HEK293 (cell line): Measurements from ENCODE around the gene HPSE2.

Experiments
- CTCF ChIA-PET: fragments of 350-600 bp; formaldehyde crosslinking; extraction: SDS; loops from one replicate; lab custom pipeline; 2021; ENCODE audit warnings: antibody characterized with exemption; lab: Yijun Ruan, JAX
- POLR2A ChIA-PET: fragments of 300-600 bp; formaldehyde crosslinking; extraction: SDS; loops from one replicate; lab custom pipeline; 2020; ENCODE audit warnings: antibody characterized with exemption, inconsistent platforms; lab: Yijun Ruan, JAX
- H3K27ac ChIP-seq: fragments of 200-500 bp; sonication (Bioruptor generic); 2 replicates; pipeline ENCODE4 v1.5.1; 2014; ENCODE audit warnings: low read depth, low read length, control low read depth, inconsistent platforms; ENCODE audit errors: extremely low read depth
- H3K36me3 ChIP-seq, 2 experiments: fragments of 200-500 bp in 1 of 2; sonication (Bioruptor generic) in 1 of 2; 1 replicate in 1 of 2; 2 replicates in 1 of 2; pipeline ENCODE4 v1.5.1; 2014 to 2017; ENCODE audit warnings: inconsistent platforms in 2 of 2, low read length in 2 of 2; ENCODE audit not compliant: control insufficient read depth in 2 of 2, insufficient read depth in 1 of 2
- H3K4me1 ChIP-seq: fragments of 200-500 bp; sonication (Bioruptor generic); 2 replicates; pipeline ENCODE4 v1.5.1; 2014; ENCODE audit warnings: mild to moderate bottlenecking, low read length, inconsistent platforms; ENCODE audit not compliant: control insufficient read depth, insufficient read depth
- H3K4me3 ChIP-seq: 2 replicates; pipeline ENCODE4 v1.5.1; 2011; ENCODE audit warnings: low read depth, mild to moderate bottlenecking, control low read depth, low read length, moderate library complexity
- H3K9me3 ChIP-seq: fragments of 200-500 bp; sonication (Bioruptor generic); 2 replicates; pipeline ENCODE4 v1.5.1; 2014; ENCODE audit warnings: low read depth, low read length, inconsistent platforms; ENCODE audit not compliant: control insufficient read depth, insufficient read depth
- GLI4 ChIP-seq: fragments of 450-650 bp; formaldehyde crosslinking; IDR thresholded peaks from 2 replicates; pipeline ENCODE4 v1.5.1; 2016; ENCODE audit warnings: missing biosample characterization, missing genetic modification characterization
- GLIS2 ChIP-seq: fragments of 450-650 bp; formaldehyde crosslinking; IDR thresholded peaks from 2 replicates; pipeline ENCODE4 v1.5.1; 2016; ENCODE audit warnings: missing biosample characterization, missing genetic modification characterization
- KLF16 ChIP-seq: fragments of 450-650 bp; formaldehyde crosslinking; IDR thresholded peaks from 2 replicates; pipeline ENCODE4 v1.5.1; 2017; ENCODE audit warnings: missing biosample characterization, missing genetic modification characterization
- OVOL3 ChIP-seq: fragments of 450-650 bp; formaldehyde crosslinking; IDR thresholded peaks from 2 replicates; pipeline ENCODE4 v1.5.1; 2016; ENCODE audit warnings: missing biosample characterization, missing genetic modification characterization
- SALL2 ChIP-seq: fragments of 450-650 bp; formaldehyde crosslinking; IDR thresholded peaks from 2 replicates; pipeline ENCODE4 v1.5.0; 2017; ENCODE audit warnings: missing biosample characterization, mild to moderate bottlenecking, missing genetic modification characterization, borderline replicate concordance
- WT1 ChIP-seq: fragments of 450-650 bp; formaldehyde crosslinking; IDR thresholded peaks from 2 replicates; pipeline ENCODE4 v1.5.1; 2016; ENCODE audit warnings: missing biosample characterization, missing genetic modification characterization
- ZBTB1 ChIP-seq: fragments of 450-650 bp; formaldehyde crosslinking; IDR thresholded peaks from 2 replicates; pipeline ENCODE4 v1.5.1; 2016; ENCODE audit warnings: missing biosample characterization, missing genetic modification characterization
- ZBTB20 ChIP-seq: fragments of 450-650 bp; formaldehyde crosslinking; IDR thresholded peaks from 2 replicates; pipeline ENCODE4 v1.5.1; 2016; ENCODE audit warnings: missing biosample characterization, missing genetic modification characterization
- ZBTB21 ChIP-seq: fragments of 450-650 bp; formaldehyde crosslinking; IDR thresholded peaks from 2 replicates; pipeline ENCODE4 v1.5.1; 2017; ENCODE audit warnings: missing biosample characterization, missing genetic modification characterization
- ZBTB8A ChIP-seq: fragments of 450-650 bp; formaldehyde crosslinking; IDR thresholded peaks from 2 replicates; pipeline ENCODE4 v1.5.1; 2016; ENCODE audit warnings: missing biosample characterization, missing genetic modification characterization
- ZFP37 ChIP-seq: fragments of 450-650 bp; formaldehyde crosslinking; IDR thresholded peaks from 2 replicates; pipeline ENCODE4 v1.5.1; 2016; ENCODE audit warnings: missing biosample characterization, missing genetic modification characterization
- ZNF140 ChIP-seq: fragments of 450-650 bp; formaldehyde crosslinking; IDR thresholded peaks from 2 replicates; pipeline ENCODE4 v1.5.1; 2016; ENCODE audit warnings: missing biosample characterization, missing genetic modification characterization
- ZNF146 ChIP-seq: fragments of 450-650 bp; formaldehyde crosslinking; IDR thresholded peaks from 2 replicates; pipeline ENCODE4 v1.5.1; 2016; ENCODE audit warnings: missing biosample characterization, missing genetic modification characterization
- ZNF157 ChIP-seq: fragments of 450-650 bp; formaldehyde crosslinking; IDR thresholded peaks from 2 replicates; pipeline ENCODE4 v1.5.1; 2016; ENCODE audit warnings: missing biosample characterization, missing genetic modification characterization
- ZNF175 ChIP-seq: fragments of 450-650 bp; formaldehyde crosslinking; IDR thresholded peaks from 2 replicates; pipeline ENCODE4 v1.5.1; 2016; ENCODE audit warnings: missing biosample characterization, missing genetic modification characterization
- ZNF214 ChIP-seq: fragments of 450-650 bp; formaldehyde crosslinking; IDR thresholded peaks from 2 replicates; pipeline ENCODE4 v1.5.1; 2017; ENCODE audit warnings: missing biosample characterization, mild to moderate bottlenecking, missing genetic modification characterization, borderline replicate concordance
- ZNF404 ChIP-seq: fragments of 450-650 bp; formaldehyde crosslinking; IDR thresholded peaks from 2 replicates; pipeline ENCODE4 v1.5.1; 2017; ENCODE audit warnings: missing biosample characterization, missing genetic modification characterization
- ZNF416 ChIP-seq: fragments of 450-650 bp; formaldehyde crosslinking; IDR thresholded peaks from 2 replicates; pipeline ENCODE4 v1.5.1; 2016; ENCODE audit warnings: missing biosample characterization, missing genetic modification characterization
- ZNF514 ChIP-seq: fragments of 450-650 bp; formaldehyde crosslinking; IDR thresholded peaks from 2 replicates; pipeline ENCODE4 v1.5.1; 2016; ENCODE audit warnings: missing biosample characterization, missing genetic modification characterization
- ZNF707 ChIP-seq: fragments of 450-650 bp; formaldehyde crosslinking; IDR thresholded peaks from 2 replicates; pipeline ENCODE4 v1.5.1; 2016; ENCODE audit warnings: missing biosample characterization, missing genetic modification characterization
- ZNF776 ChIP-seq: fragments of 450-650 bp; formaldehyde crosslinking; IDR thresholded peaks from 2 replicates; pipeline ENCODE4 v1.5.0; 2017; ENCODE audit warnings: missing biosample characterization, missing genetic modification characterization, borderline replicate concordance
- TF ChIP-seq, protein P1 (sequence below): fragments of 450-650 bp; formaldehyde crosslinking; IDR thresholded peaks from 2 replicates; pipeline ENCODE4 v1.5.1; 2016; ENCODE audit warnings: missing biosample characterization, missing genetic modification characterization
- TF ChIP-seq, protein P2 (sequence below): fragments of 450-650 bp; formaldehyde crosslinking; IDR thresholded peaks from 2 replicates; pipeline ENCODE4 v1.5.1; 2017; ENCODE audit warnings: missing biosample characterization, missing genetic modification characterization
- TF ChIP-seq, protein P3 (sequence below): fragments of 450-650 bp; formaldehyde crosslinking; IDR thresholded peaks from 2 replicates; pipeline ENCODE4 v1.5.1; 2016; ENCODE audit warnings: missing biosample characterization, missing genetic modification characterization
- TF ChIP-seq, protein P4 (sequence below): fragments of 450-650 bp; formaldehyde crosslinking; IDR thresholded peaks from 2 replicates; pipeline ENCODE4 v1.5.1; 2016; ENCODE audit warnings: missing biosample characterization, missing genetic modification characterization
- TF ChIP-seq, protein P5 (sequence below): fragments of 450-650 bp; formaldehyde crosslinking; IDR thresholded peaks from 2 replicates; pipeline ENCODE4 v1.5.1; 2016; ENCODE audit warnings: missing biosample characterization, missing genetic modification characterization
- TF ChIP-seq, protein P6 (sequence below): sonication (generic); formaldehyde crosslinking; IDR thresholded peaks from 2 replicates; pipeline ENCODE4 v1.8.1; 2022; ENCODE audit warnings: mild to moderate bottlenecking, moderate library complexity, missing genetic modification reagents

HPSE2 gene

DNA sequence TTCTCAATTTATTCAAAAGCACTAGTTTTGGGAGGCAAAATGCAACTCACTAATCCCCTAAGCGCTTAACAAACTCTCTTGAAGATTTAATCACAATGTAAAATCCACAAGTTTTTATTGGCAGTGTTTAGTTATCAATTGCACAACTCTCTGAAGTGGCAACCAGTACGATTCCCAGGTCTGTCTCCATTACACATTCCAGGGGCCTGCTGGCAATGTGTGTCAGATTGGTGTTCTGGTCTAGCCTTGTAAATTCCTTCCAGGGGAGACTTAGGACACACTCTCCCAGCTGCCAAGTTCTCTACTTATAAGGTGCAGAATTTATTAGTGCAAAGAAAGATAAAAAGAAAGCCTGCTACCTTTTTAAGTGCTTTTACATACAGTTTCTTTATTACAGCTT lies 624.2 kb downstream of the HPSE2 start:
- POLR2A ChIA-PET, result no interaction called here
- Histone ChIP-seq H3K27ac (no peak overlapping the region), H3K4me1 (no peaks in the 10 kb centered on the region), H3K4me3 (no peak overlapping the region), H3K36me3 (no peaks in the 10 kb centered on the region), H3K9me3 (no peaks in the 10 kb centered on the region)
- TF ChIP-seq SALL2 (tag by site-specific recombination), result no peak
- TF ChIP-seq ZBTB20, result no peak
- TF ChIP-seq ZNF146, result no peak
- TF ChIP-seq, protein P1, sequence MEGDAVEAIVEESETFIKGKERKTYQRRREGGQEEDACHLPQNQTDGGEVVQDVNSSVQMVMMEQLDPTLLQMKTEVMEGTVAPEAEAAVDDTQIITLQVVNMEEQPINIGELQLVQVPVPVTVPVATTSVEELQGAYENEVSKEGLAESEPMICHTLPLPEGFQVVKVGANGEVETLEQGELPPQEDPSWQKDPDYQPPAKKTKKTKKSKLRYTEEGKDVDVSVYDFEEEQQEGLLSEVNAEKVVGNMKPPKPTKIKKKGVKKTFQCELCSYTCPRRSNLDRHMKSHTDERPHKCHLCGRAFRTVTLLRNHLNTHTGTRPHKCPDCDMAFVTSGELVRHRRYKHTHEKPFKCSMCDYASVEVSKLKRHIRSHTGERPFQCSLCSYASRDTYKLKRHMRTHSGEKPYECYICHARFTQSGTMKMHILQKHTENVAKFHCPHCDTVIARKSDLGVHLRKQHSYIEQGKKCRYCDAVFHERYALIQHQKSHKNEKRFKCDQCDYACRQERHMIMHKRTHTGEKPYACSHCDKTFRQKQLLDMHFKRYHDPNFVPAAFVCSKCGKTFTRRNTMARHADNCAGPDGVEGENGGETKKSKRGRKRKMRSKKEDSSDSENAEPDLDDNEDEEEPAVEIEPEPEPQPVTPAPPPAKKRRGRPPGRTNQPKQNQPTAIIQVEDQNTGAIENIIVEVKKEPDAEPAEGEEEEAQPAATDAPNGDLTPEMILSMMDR, result no peak
- TF ChIP-seq GLIS2, result no peak
- TF ChIP-seq ZNF416, result no peak
- CTCF ChIA-PET, result no interaction called here

DNA sequence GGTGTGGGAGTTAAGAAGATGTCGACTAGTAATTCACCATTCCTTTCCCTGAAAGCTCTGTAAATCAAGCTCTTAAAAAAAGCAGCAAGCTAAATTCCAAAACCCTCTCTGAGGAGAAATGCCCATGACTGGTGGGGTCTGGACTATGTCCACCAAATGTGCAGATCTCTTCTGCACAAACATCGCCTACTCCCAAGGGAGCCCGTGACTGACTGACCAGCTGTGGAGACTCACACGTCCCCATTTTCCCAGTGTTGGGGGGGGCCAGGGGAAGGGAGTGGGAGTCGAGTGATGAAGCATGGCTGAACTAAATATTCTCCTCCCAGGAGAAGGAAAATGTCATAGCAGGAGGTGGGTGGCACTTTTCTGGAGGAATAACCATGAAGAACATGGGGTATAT lies 624.8 kb downstream of the HPSE2 start:
- no peaks in the 10 kb centered on the region for H3K4me1 ChIP-seq
- H3K27ac ChIP-seq, result no peak overlapping the region
- H3K4me3 ChIP-seq, result no peak overlapping the region
- ChIA-PET POLR2A (no interaction called here), CTCF (interaction anchor here (0.6 kb wide), 1 partner anchor 49 kb away, joined by 3 read pairs; no protein-coding TSS in a partner anchor)
- no peaks in the 10 kb centered on the region for H3K36me3 ChIP-seq
- TF ChIP-seq OVOL3 (no peak), ZNF140 (tag by site-specific recombination) (no peak), GLI4 (tag by site-specific recombination) (no peak), WT1 (tag by site-specific recombination) (no peak), ZNF214 (tag by site-specific recombination) (no peak), ZNF776 (tag by site-specific recombination) (no peak), KLF16 (tag by site-specific recombination) (no peak), ZNF175 (tag by site-specific recombination) (no peak)
- TF ChIP-seq, protein P2, sequence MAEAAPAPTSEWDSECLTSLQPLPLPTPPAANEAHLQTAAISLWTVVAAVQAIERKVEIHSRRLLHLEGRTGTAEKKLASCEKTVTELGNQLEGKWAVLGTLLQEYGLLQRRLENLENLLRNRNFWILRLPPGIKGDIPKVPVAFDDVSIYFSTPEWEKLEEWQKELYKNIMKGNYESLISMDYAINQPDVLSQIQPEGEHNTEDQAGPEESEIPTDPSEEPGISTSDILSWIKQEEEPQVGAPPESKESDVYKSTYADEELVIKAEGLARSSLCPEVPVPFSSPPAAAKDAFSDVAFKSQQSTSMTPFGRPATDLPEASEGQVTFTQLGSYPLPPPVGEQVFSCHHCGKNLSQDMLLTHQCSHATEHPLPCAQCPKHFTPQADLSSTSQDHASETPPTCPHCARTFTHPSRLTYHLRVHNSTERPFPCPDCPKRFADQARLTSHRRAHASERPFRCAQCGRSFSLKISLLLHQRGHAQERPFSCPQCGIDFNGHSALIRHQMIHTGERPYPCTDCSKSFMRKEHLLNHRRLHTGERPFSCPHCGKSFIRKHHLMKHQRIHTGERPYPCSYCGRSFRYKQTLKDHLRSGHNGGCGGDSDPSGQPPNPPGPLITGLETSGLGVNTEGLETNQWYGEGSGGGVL (tag by site-specific recombination), result no peak
- no peaks in the 10 kb centered on the region for H3K9me3 ChIP-seq

DNA sequence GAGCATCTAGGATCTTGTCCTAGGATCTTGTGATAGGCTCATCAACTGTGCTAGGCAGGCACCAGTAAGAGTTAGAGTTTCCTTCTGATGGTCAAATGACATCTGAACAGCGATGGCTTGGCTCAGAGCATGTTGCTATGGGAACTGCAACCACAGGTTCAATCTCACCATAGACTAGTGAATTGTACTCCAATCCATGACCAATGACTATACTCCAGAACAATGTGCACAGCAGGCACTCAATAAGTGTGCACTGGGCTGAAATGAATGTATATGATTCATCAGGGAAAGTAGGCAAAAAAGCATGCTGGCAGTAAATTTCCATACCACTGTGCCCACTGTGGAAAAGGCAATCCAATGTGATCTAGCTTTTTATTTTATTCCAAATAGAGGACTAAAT lies 625.4 kb downstream of the HPSE2 start:
- ChIA-PET CTCF (interaction anchor here (0.6 kb wide), 1 partner anchor 50 kb away, joined by 3 read pairs; no protein-coding TSS in a partner anchor), POLR2A (no interaction called here)
- no peak overlapping the region for H3K4me3 ChIP-seq
- no peaks in the 10 kb centered on the region for H3K36me3 ChIP-seq
- no peaks in the 10 kb centered on the region for H3K4me1 ChIP-seq
- no peak overlapping the region for H3K27ac ChIP-seq
- no peaks in the 10 kb centered on the region for H3K9me3 ChIP-seq
- TF ChIP-seq, protein P3, sequence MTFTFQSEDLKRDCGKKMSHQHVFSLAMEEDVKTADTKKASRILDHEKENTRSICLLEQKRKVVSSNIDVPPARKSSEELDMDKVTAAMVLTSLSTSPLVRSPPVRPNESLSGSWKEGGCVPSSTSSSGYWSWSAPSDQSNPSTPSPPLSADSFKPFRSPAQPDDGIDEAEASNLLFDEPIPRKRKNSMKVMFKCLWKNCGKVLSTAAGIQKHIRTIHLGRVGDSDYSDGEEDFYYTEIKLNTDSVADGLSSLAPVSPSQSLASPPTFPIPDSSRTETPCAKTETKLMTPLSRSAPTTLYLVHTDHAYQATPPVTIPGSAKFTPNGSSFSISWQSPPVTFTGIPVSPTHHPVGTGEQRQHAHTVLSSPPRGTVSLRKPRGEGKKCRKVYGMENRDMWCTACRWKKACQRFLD (tag by site-specific recombination), result no peak
- TF ChIP-seq ZBTB8A (tag by site-specific recombination) (no peak), ZBTB21 (tag by site-specific recombination) (no peak), ZNF514 (no peak), ZNF707 (tag by site-specific recombination) (no peak), ZNF157 (tag by site-specific recombination) (no peak), ZNF404 (tag by site-specific recombination) (no peak), ZBTB1 (tag by site-specific recombination) (no peak), ZFP37 (tag by site-specific recombination) (no peak)
- TF ChIP-seq, protein P4, sequence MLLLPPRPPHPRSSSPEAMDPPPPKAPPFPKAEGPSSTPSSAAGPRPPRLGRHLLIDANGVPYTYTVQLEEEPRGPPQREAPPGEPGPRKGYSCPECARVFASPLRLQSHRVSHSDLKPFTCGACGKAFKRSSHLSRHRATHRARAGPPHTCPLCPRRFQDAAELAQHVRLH (tag by site-specific recombination), result no peak
- TF ChIP-seq, protein P5, sequence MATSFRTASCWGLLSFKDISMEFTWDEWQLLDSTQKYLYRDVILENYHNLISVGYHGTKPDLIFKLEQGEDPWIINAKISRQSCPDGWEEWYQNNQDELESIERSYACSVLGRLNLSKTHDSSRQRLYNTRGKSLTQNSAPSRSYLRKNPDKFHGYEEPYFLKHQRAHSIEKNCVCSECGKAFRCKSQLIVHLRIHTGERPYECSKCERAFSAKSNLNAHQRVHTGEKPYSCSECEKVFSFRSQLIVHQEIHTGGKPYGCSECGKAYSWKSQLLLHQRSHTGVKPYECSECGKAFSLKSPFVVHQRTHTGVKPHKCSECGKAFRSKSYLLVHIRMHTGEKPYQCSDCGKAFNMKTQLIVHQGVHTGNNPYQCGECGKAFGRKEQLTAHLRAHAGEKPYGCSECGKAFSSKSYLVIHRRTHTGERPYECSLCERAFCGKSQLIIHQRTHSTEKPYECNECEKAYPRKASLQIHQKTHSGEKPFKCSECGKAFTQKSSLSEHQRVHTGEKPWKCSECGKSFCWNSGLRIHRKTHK (tag by site-specific recombination), result no peak
- TF ChIP-seq, protein P6, sequence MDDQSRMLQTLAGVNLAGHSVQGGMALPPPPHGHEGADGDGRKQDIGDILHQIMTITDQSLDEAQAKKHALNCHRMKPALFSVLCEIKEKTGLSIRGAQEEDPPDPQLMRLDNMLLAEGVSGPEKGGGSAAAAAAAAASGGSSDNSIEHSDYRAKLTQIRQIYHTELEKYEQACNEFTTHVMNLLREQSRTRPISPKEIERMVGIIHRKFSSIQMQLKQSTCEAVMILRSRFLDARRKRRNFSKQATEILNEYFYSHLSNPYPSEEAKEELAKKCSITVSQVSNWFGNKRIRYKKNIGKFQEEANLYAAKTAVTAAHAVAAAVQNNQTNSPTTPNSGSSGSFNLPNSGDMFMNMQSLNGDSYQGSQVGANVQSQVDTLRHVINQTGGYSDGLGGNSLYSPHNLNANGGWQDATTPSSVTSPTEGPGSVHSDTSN (CRISPR knock-in tag), result no peak
